ENCODE measurements around the gene MMP15.

Gene MMP15

DNA sequence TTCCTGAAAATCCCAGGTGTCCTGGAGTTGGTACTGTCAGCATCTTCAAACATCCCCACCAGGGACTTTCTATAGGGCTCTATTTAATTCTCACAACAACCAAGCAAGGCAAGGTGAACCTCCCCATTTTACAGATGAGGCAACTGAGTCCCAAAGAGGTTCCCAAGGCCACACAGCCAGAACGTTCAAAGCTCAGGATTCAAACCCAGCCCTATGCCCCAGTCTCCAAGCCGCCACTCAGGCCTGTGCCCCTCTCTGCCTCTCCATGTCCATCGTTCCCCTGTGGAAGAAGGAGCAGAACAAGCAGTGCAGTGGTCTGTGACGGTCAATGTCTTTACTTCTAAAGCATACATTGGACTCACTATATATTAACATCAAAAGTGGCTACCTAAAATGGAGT lies 31.2 kb upstream of the MMP15 start:
- Histone ChIP-seq H3K4me1 (ENCODE audit: control insufficient read depth, low read depth, low read length) (peaks cover 8% of the 10 kb centered on the region), H3K4me2 (ENCODE audit: low read length) (no peak overlapping the region), H3K4me3 (ENCODE audit: low read length) (no peak overlapping the region), H2BK120ac (ENCODE audit: low read depth, low read length) (no peak overlapping the region), H4K5ac (ENCODE audit: low read length) (no peak overlapping the region), H4K8ac (ENCODE audit: low read depth, low read length) (no peak overlapping the region), H2BK5ac (ENCODE audit: low read length) (no peak overlapping the region), H3K79me1 (ENCODE audit: low read length) (peaks cover 2% of the 10 kb centered on the region), H3K79me2 (ENCODE audit: control insufficient read depth, insufficient read depth, low read length) (no peaks in the 10 kb centered on the region), H3K4ac (ENCODE audit: low read depth, low read length) (no peak overlapping the region), H3K9ac (ENCODE audit: low read length) (no peak overlapping the region), H2AK5ac (ENCODE audit: low read length) (no peak overlapping the region), H3K18ac (ENCODE audit: low read length) (no peak overlapping the region), H3K27ac (ENCODE audit: low read depth, low read length) (no peak overlapping the region), H3K56ac (ENCODE audit: low read length) (no peak overlapping the region), H2BK15ac (replicated peaks; ENCODE audit: low read depth) (no peak overlapping the region), H3K27me3 (ENCODE audit: insufficient read depth, low read length, poor library complexity) (no peaks in the 10 kb centered on the region), H3K36me3 (ENCODE audit: control insufficient read depth, insufficient read depth, low read length) (peaks cover 3% of the 10 kb centered on the region), H3K23ac (ENCODE audit: low read length) (no peak overlapping the region)
- no CpG with 5 or more reads among the region's 4 CpGs for WGBS (ENCODE audit: extremely low coverage, insufficient coverage, low lambda C conversion rate)
- no peak for DNase-seq

DNA sequence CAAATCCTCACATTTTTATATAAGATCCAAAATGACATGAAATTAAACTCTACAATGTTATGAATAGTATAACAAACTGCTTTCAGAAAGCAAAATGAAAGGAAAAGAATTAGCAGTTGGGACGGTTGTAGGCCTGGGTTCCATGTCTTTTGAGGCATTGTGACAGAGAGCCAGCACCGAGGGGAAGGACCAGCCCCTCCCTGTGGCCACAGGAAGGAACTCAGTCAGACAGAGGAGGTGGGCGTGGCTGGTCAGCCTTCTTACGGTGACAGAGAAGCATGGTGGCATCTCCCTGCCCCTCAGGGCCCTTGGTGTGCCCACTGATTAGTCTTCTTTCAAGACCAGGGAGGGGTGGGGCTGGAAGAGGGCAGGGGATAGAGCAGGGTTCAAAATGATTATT lies 30.8 kb upstream of the MMP15 start:
- DNase-seq, result peak; percentile 74

DNA sequence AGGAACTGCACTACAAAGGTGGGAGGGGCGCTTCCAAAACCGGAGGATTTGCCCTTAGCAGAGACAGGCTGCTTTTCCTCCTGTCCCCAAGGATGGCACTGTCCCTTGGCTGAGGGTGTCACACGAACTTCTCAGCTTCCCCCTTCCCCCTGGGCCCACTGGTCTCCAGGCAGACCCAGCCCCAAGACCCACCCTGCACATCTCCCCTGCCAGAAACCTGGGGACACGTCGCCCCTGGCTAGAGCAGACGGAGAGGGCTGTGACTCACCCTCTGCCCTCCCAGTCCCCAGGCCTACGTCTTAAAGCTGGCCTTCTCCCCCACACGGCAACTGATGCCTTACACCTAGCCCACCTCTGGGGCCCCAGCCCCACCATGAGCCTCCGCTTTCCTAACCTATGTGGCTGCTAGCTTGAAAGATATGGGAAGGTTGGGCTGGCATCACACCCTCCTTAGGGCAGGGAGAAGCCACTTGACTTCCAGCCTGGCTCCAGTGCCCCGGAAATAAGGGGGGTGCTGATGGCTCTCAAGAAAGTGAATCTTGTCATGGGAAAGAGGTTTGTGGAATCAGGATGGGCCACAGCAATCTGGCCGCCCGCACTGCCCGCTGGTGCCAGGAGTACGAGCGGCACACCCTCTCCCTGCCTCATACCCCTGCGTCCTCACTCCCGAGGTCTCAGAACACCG lies 29.7 kb upstream of the MMP15 start:
- no peak overlapping the region for H2BK120ac ChIP-seq (ENCODE audit: low read depth, low read length)
- no peaks in the 10 kb centered on the region for H3K27me3 ChIP-seq (ENCODE audit: insufficient read depth, low read length, poor library complexity)
- H3K4ac ChIP-seq (ENCODE audit: low read depth, low read length), result no peak overlapping the region
- no peak overlapping the region for H2BK15ac ChIP-seq (replicated peaks; ENCODE audit: low read depth)
- no peak overlapping the region for H3K27ac ChIP-seq (ENCODE audit: low read depth, low read length)
- no peak overlapping the region for H3K9ac ChIP-seq (ENCODE audit: low read length)
- no peak overlapping the region for H4K8ac ChIP-seq (ENCODE audit: low read depth, low read length)
- H3K4me2 ChIP-seq (ENCODE audit: low read length), result no peak overlapping the region
- peaks cover 2% of the 10 kb centered on the region for H3K79me1 ChIP-seq (ENCODE audit: low read length)
- no peak overlapping the region for H2BK5ac ChIP-seq (ENCODE audit: low read length)
- H3K4me3 ChIP-seq (ENCODE audit: low read length), result no peak overlapping the region
- peaks cover 3% of the 10 kb centered on the region for H3K36me3 ChIP-seq (ENCODE audit: control insufficient read depth, insufficient read depth, low read length)
- H3K79me2 ChIP-seq (ENCODE audit: control insufficient read depth, insufficient read depth, low read length), result no peaks in the 10 kb centered on the region
- no CpG with 5 or more reads among the region's 18 CpGs for WGBS (ENCODE audit: extremely low coverage, insufficient coverage, low lambda C conversion rate)
- no peak for DNase-seq
- H4K5ac ChIP-seq (ENCODE audit: low read length), result no peak overlapping the region
- no peak overlapping the region for H2AK5ac ChIP-seq (ENCODE audit: low read length)
- H3K18ac ChIP-seq (ENCODE audit: low read length), result no peak overlapping the region
- H3K56ac ChIP-seq (ENCODE audit: low read length), result no peak overlapping the region
- peaks cover 12% of the 10 kb centered on the region for H3K4me1 ChIP-seq (ENCODE audit: control insufficient read depth, low read depth, low read length)
- no peak overlapping the region for H3K23ac ChIP-seq (ENCODE audit: low read length)

More for the DNA sequence above, 30.8 kb upstream of the MMP15 start:
- Histone ChIP-seq H3K4me1 (ENCODE audit: control insufficient read depth, low read depth, low read length) (peaks cover 12% of the 10 kb centered on the region), H3K27ac (ENCODE audit: low read depth, low read length) (no peak overlapping the region), H3K56ac (ENCODE audit: low read length) (no peak overlapping the region), H3K18ac (ENCODE audit: low read length) (no peak overlapping the region), H4K8ac (ENCODE audit: low read depth, low read length) (no peak overlapping the region), H3K36me3 (ENCODE audit: control insufficient read depth, insufficient read depth, low read length) (peaks cover 3% of the 10 kb centered on the region), H3K79me1 (ENCODE audit: low read length) (peaks cover 2% of the 10 kb centered on the region), H3K9ac (ENCODE audit: low read length) (no peak overlapping the region), H3K23ac (ENCODE audit: low read length) (no peak overlapping the region), H3K4ac (ENCODE audit: low read depth, low read length) (no peak overlapping the region), H2BK120ac (ENCODE audit: low read depth, low read length) (no peak overlapping the region), H3K27me3 (ENCODE audit: insufficient read depth, low read length, poor library complexity) (no peaks in the 10 kb centered on the region), H3K79me2 (ENCODE audit: control insufficient read depth, insufficient read depth, low read length) (no peaks in the 10 kb centered on the region), H4K5ac (ENCODE audit: low read length) (no peak overlapping the region), H3K4me2 (ENCODE audit: low read length) (no peak overlapping the region), H2BK5ac (ENCODE audit: low read length) (no peak overlapping the region), H3K4me3 (ENCODE audit: low read length) (no peak overlapping the region), H2BK15ac (replicated peaks; ENCODE audit: low read depth) (no peak overlapping the region), H2AK5ac (ENCODE audit: low read length) (no peak overlapping the region)
- no CpG with 5 or more reads among the region's 4 CpGs for WGBS (ENCODE audit: extremely low coverage, insufficient coverage, low lambda C conversion rate)

GRCh38 chr16:57996406-57997175 lies 29.0 kb upstream of the MMP15 start:
- no peak overlapping the region for H3K4me3 ChIP-seq (ENCODE audit: low read length)
- no peak overlapping the region for H3K23ac ChIP-seq (ENCODE audit: low read length)
- H2BK120ac ChIP-seq (ENCODE audit: low read depth, low read length), result no peak overlapping the region
- H3K4me1 ChIP-seq (ENCODE audit: control insufficient read depth, low read depth, low read length), result peaks cover 12% of the 10 kb centered on the region
- H3K18ac ChIP-seq (ENCODE audit: low read length), result no peak overlapping the region
- no peak overlapping the region for H2BK5ac ChIP-seq (ENCODE audit: low read length)
- peaks cover 3% of the 10 kb centered on the region for H3K36me3 ChIP-seq (ENCODE audit: control insufficient read depth, insufficient read depth, low read length)
- H3K79me1 ChIP-seq (ENCODE audit: low read length), result peaks cover 2% of the 10 kb centered on the region
- DNase-seq, result no peak
- no peak overlapping the region for H4K8ac ChIP-seq (ENCODE audit: low read depth, low read length)
- no CpG with 5 or more reads among the region's 62 CpGs for WGBS (ENCODE audit: extremely low coverage, insufficient coverage, low lambda C conversion rate)
- H3K56ac ChIP-seq (ENCODE audit: low read length), result no peak overlapping the region
- no peaks in the 10 kb centered on the region for H3K79me2 ChIP-seq (ENCODE audit: control insufficient read depth, insufficient read depth, low read length)
- H4K5ac ChIP-seq (ENCODE audit: low read length), result no peak overlapping the region
- H3K27me3 ChIP-seq (ENCODE audit: insufficient read depth, low read length, poor library complexity), result no peaks in the 10 kb centered on the region
- no peak overlapping the region for H3K4me2 ChIP-seq (ENCODE audit: low read length)
- no peak overlapping the region for H3K4ac ChIP-seq (ENCODE audit: low read depth, low read length)
- H2BK15ac ChIP-seq (replicated peaks; ENCODE audit: low read depth), result no peak overlapping the region
- no peak overlapping the region for H2AK5ac ChIP-seq (ENCODE audit: low read length)
- no peak overlapping the region for H3K27ac ChIP-seq (ENCODE audit: low read depth, low read length)
- no peak overlapping the region for H3K9ac ChIP-seq (ENCODE audit: low read length)

DNA sequence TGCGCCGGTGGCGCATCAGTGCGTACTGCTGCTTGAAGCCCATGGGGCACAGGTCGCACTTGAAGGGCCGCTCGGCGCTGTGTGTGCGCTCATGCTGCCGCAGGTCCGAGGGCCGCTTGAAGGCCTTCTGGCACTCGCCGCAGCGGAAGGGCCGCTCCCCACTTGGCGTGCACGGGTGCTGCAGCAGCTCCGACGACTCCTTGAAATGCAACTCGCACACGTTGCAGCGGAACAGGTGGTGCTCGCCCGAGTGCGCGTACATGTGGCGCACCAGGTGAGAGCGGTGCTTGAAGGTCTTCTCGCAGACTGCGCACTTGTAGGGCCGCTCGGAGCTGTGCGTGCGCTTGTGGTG lies 28.4 kb upstream of the MMP15 start:
- Histone ChIP-seq H2AK5ac (ENCODE audit: low read length) (no peak overlapping the region), H3K27me3 (ENCODE audit: insufficient read depth, low read length, poor library complexity) (no peaks in the 10 kb centered on the region), H4K8ac (ENCODE audit: low read depth, low read length) (no peak overlapping the region), H2BK120ac (ENCODE audit: low read depth, low read length) (no peak overlapping the region), H3K4me3 (ENCODE audit: low read length) (no peak overlapping the region), H3K79me1 (ENCODE audit: low read length) (peaks cover 6% of the 10 kb centered on the region), H4K5ac (ENCODE audit: low read length) (no peak overlapping the region), H3K23ac (ENCODE audit: low read length) (no peak overlapping the region), H3K18ac (ENCODE audit: low read length) (no peak overlapping the region), H2BK15ac (replicated peaks; ENCODE audit: low read depth) (no peak overlapping the region), H3K79me2 (ENCODE audit: control insufficient read depth, insufficient read depth, low read length) (peaks cover 3% of the 10 kb centered on the region), H3K4me2 (ENCODE audit: low read length) (no peak overlapping the region), H3K9ac (ENCODE audit: low read length) (no peak overlapping the region), H3K36me3 (ENCODE audit: control insufficient read depth, insufficient read depth, low read length) (peaks cover 3% of the 10 kb centered on the region), H3K27ac (ENCODE audit: low read depth, low read length) (no peak overlapping the region), H3K56ac (ENCODE audit: low read length) (peak overlapping the region; percentile 7), H3K4ac (ENCODE audit: low read depth, low read length) (no peak overlapping the region), H3K4me1 (ENCODE audit: control insufficient read depth, low read depth, low read length) (peaks cover 16% of the 10 kb centered on the region), H2BK5ac (ENCODE audit: low read length) (no peak overlapping the region)
- DNase-seq, result no peak
- no CpG with 5 or more reads among the region's 35 CpGs for WGBS (ENCODE audit: extremely low coverage, insufficient coverage, low lambda C conversion rate)

All from mesendoderm (in vitro differentiated cells).